H9 (cell line): ENCODE results near the gene ANP32B. TPM values are rescaled to one million over a fixed set of nuclear protein-coding genes. Genes with fewer than 3 reads are reported as not detected.

Source experiments
- DNase-seq: peaks from one replicate; pipeline ENCODE4 v3.0.0-alpha.2; 2017
- H2AFZ ChIP-seq: one replicate; pipeline ENCODE4 v1.6.1; 2013; ENCODE audit warnings: mild to moderate bottlenecking, low read length, control low read depth, moderate library complexity
- H2AK5ac ChIP-seq: 2 replicates; pipeline ENCODE4 v1.6.1; 2013; ENCODE audit warnings: low read length, control low read depth, mixed read lengths; ENCODE audit not compliant: insufficient read length
- H2BK120ac ChIP-seq: one replicate; pipeline ENCODE4 v1.6.1; 2013; ENCODE audit warnings: low read depth, mild to moderate bottlenecking, low read length, control low read depth, inconsistent platforms; ENCODE audit not compliant: poor library complexity, severe bottlenecking
- H2BK12ac ChIP-seq: 2 replicates; pipeline ENCODE4 v1.6.1; 2013; ENCODE audit warnings: low read length, control low read depth, mixed read lengths, low read depth; ENCODE audit not compliant: insufficient read length
- H2BK15ac ChIP-seq: 2 replicates; pipeline ENCODE4 v1.6.1; 2013; ENCODE audit warnings: low read depth, low read length, control low read depth
- H2BK20ac ChIP-seq: one replicate; pipeline ENCODE4 v1.6.1; 2013; ENCODE audit warnings: low read depth, mild to moderate bottlenecking, low read length, control low read depth, inconsistent platforms; ENCODE audit not compliant: poor library complexity, severe bottlenecking
- H2BK5ac ChIP-seq: 2 replicates; pipeline ENCODE4 v1.6.1; 2013; ENCODE audit warnings: low read length, control low read depth, mixed read lengths; ENCODE audit not compliant: insufficient read length
- H3K14ac ChIP-seq: 2 replicates; pipeline ENCODE4 v1.6.1; 2013; ENCODE audit warnings: low read length, control low read depth; ENCODE audit not compliant: insufficient read depth
- H3K18ac ChIP-seq: 2 replicates; pipeline ENCODE4 v1.6.1; 2013; ENCODE audit warnings: low read depth, mild to moderate bottlenecking, mixed read lengths, low read length, control low read depth; ENCODE audit not compliant: insufficient read length
- H3K23ac ChIP-seq: 2 replicates; pipeline ENCODE4 v1.6.1; 2013; ENCODE audit warnings: low read length, control low read depth, mixed read lengths, low read depth; ENCODE audit not compliant: insufficient read length
- H3K23me2 ChIP-seq: 2 replicates; pipeline ENCODE4 v1.6.1; 2013; ENCODE audit warnings: low read depth, mild to moderate bottlenecking, mixed read lengths, low read length, control low read depth; ENCODE audit not compliant: insufficient read length, poor library complexity, severe bottlenecking
- H3K27ac ChIP-seq: 2 replicates; pipeline ENCODE4 v1.5.1; 2013; ENCODE audit warnings: low read length, control low read depth, mixed read lengths, low read depth; ENCODE audit not compliant: insufficient read length
- H3K27me3 ChIP-seq: 2 replicates; pipeline ENCODE4 v1.6.1; 2013; ENCODE audit warnings: low read length, control low read depth, inconsistent platforms; ENCODE audit not compliant: insufficient read depth
- H3K4ac ChIP-seq: 2 replicates; pipeline ENCODE4 v1.6.1; 2013; ENCODE audit warnings: low read depth, mild to moderate bottlenecking, control low read depth, inconsistent platforms, low read length, moderate library complexity
- H3K4me1 ChIP-seq: 2 replicates; pipeline ENCODE4 v1.6.1; 2013; ENCODE audit warnings: low read length, control low read depth, inconsistent platforms; ENCODE audit not compliant: insufficient read depth
- H3K4me2 ChIP-seq: 2 replicates; pipeline ENCODE4 v1.6.1; 2013; ENCODE audit warnings: low read length, control low read depth, mixed read lengths; ENCODE audit not compliant: insufficient read length, insufficient read depth
- H3K56ac ChIP-seq: 2 replicates; pipeline ENCODE4 v1.6.1; 2013; ENCODE audit warnings: low read depth, mild to moderate bottlenecking, mixed read lengths, low read length, control low read depth; ENCODE audit not compliant: insufficient read length
- H3K79me1 ChIP-seq: 2 replicates; pipeline ENCODE4 v1.6.1; 2013; ENCODE audit warnings: low read depth, mild to moderate bottlenecking, moderate library complexity, low read length, control low read depth, inconsistent platforms; ENCODE audit not compliant: insufficient read depth, poor library complexity, severe bottlenecking
- H3K79me2 ChIP-seq: 2 replicates; pipeline ENCODE4 v1.6.1; 2013; ENCODE audit warnings: low read length, control low read depth, inconsistent platforms; ENCODE audit not compliant: insufficient read depth
- H3K9ac ChIP-seq: 2 replicates; pipeline ENCODE4 v1.6.1; 2013; ENCODE audit warnings: low read length, control low read depth, mixed read lengths; ENCODE audit not compliant: insufficient read length; ENCODE audit errors: extremely low read depth
- H3K9me3 ChIP-seq: one replicate; pipeline ENCODE4 v1.6.1; 2013; ENCODE audit warnings: low read depth, low read length, inconsistent platforms; ENCODE audit not compliant: control insufficient read depth
- H3T11ph ChIP-seq: one replicate; pipeline ENCODE4 v1.6.1; 2013; ENCODE audit warnings: mild to moderate bottlenecking, low read length, control low read depth, inconsistent platforms
- H4K20me1 ChIP-seq: one replicate; pipeline ENCODE4 v1.6.1; 2013; ENCODE audit not compliant: control insufficient read depth, insufficient read length, insufficient read depth
- H4K5ac ChIP-seq: 2 replicates; pipeline ENCODE4 v1.6.1; 2013; ENCODE audit warnings: low read depth, mild to moderate bottlenecking, mixed read lengths, low read length, control low read depth; ENCODE audit not compliant: insufficient read length
- H4K8ac ChIP-seq: replicated peaks from 2 replicates; pipeline ENCODE4 v1.6.1; 2013; ENCODE audit warnings: low read length, control low read depth, mixed read lengths, low read depth; ENCODE audit not compliant: insufficient read length
- H4K91ac ChIP-seq: 2 replicates; pipeline ENCODE4 v1.6.1; 2013; ENCODE audit warnings: low read depth, mild to moderate bottlenecking, moderate library complexity, mixed read lengths, low read length, control low read depth; ENCODE audit not compliant: insufficient read length
- H3K27ac Mint-ChIP-seq, 3 experiments: 2 replicates in 2 of 3; 3 replicates in 1 of 3; pipeline ENCODE4 v1.8.0; 2020 to 2021; ENCODE audit warnings: mixed read lengths in 3 of 3, mild to moderate bottlenecking in 1 of 3, moderate library complexity in 1 of 3
- H3K27me3 Mint-ChIP-seq: 2 replicates; pipeline ENCODE4 v1.8.0; 2021; ENCODE audit warnings: low read depth, mild to moderate bottlenecking, moderate library complexity, mixed read lengths
- H3K36me3 Mint-ChIP-seq, 3 experiments: 2 replicates in 2 of 3; 3 replicates in 1 of 3; pipeline ENCODE4 v1.8.0; 2020 to 2021; ENCODE audit warnings: low read depth in 3 of 3, mixed read lengths in 3 of 3; ENCODE audit not compliant: insufficient read depth in 1 of 3
- H3K4me1 Mint-ChIP-seq, 2 experiments: 2 replicates each; pipeline ENCODE4 v1.8.0; 2020; ENCODE audit warnings: mixed read lengths in 2 of 2
- H3K4me3 Mint-ChIP-seq, 2 experiments: 2 replicates in 1 of 2; 3 replicates in 1 of 2; pipeline ENCODE4 v1.8.0; 2020 to 2021; ENCODE audit warnings: mild to moderate bottlenecking in 2 of 2, mixed read lengths in 2 of 2, moderate library complexity in 1 of 2
- H3K9me3 Mint-ChIP-seq, 2 experiments: 2 replicates in 1 of 2; 3 replicates in 1 of 2; pipeline ENCODE4 v1.8.0; 2020; ENCODE audit warnings: mild to moderate bottlenecking in 2 of 2, mixed read lengths in 2 of 2, moderate library complexity in 1 of 2
- CTCF ChIP-seq: fragments of 200-600 bp; sonication (generic); conservative IDR thresholded peaks from 3 replicates; pipeline ENCODE4 v1.8.0; 2021; ENCODE audit warnings: antibody characterized with exemption, mild to moderate bottlenecking
- WGBS: extraction: QIAGEN DNeasy Blood & Tissue Kit; methylation state at CpG from one replicate; pipeline ENCODE4 v1.1.7; 2013; ENCODE audit warnings: missing lambda C conversion rate, low lambda C conversion rate, mixed read lengths; ENCODE audit not compliant: insufficient read length; ENCODE audit errors: extremely low coverage; 5-methylcytosine and 5-hydroxymethylcytosine counted together
- total RNA-seq: library from RNA; stranded (reverse); gene quantifications from 2 replicates; pipeline ENCODE4 v1.2.1, GENCODE V29; 2021

ANP32B gene
- total RNA-seq, 1 experiment from 2014 or later, result 91.6 TPM

DNA sequence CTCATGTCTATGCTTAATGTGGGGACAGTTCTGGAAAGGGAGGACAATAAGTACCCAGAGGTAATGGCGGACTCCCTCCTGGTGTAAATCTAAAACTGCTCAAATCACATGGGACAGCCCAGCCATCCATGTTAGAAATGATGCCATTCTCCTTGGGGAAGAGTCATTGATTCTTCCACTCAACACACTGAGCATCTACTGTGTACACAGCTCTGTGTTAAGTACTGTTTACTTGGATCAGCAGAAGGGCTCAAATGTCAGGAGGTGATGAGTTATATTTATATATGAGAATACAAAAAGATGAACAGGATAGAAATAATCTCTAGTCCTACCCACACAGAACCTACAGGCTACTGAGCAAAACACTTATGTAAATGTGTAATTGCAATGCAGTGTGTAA, 41.6 kb downstream of the ANP32B start:
- H2BK15ac ChIP-seq, result no peak overlapping the region
- no peak overlapping the region for H3K14ac ChIP-seq
- H3K4ac ChIP-seq, result no peak overlapping the region
- H4K8ac ChIP-seq, result no peak overlapping the region
- H4K20me1 ChIP-seq, result no peaks in the 10 kb centered on the region
- Mint-ChIP-seq H3K27ac (peak overlapping the region in 1 of 3 experiments; percentile 2; a peak in 1 of 7 replicates), H3K36me3 (no peaks in the 10 kb centered on the region; a peak in 1 of 7 replicates), H3K27me3 (no peaks in the 10 kb centered on the region), H3K4me1 (no peaks in the 10 kb centered on the region), H3K9me3 (no peaks in the 10 kb centered on the region), H3K4me3 (no peak overlapping the region)
- no peak overlapping the region for H3K23ac ChIP-seq
- TF ChIP-seq CTCF, result no peak
- no peak overlapping the region for H2BK20ac ChIP-seq
- WGBS, result no CpG with 5 or more reads among the region's 1 CpG
- H3K79me1 ChIP-seq, result no peaks in the 10 kb centered on the region
- H2BK12ac ChIP-seq, result no peak overlapping the region
- H3K27ac ChIP-seq, result no peak overlapping the region
- no peak overlapping the region for H2AK5ac ChIP-seq
- no peaks in the 10 kb centered on the region for H3K79me2 ChIP-seq
- no peaks in the 10 kb centered on the region for H3K9me3 ChIP-seq
- H3T11ph ChIP-seq, result no peak overlapping the region
- no peak overlapping the region for H2BK5ac ChIP-seq
- no peak overlapping the region for H2AFZ ChIP-seq
- H3K56ac ChIP-seq, result no peak overlapping the region
- no peaks in the 10 kb centered on the region for H3K23me2 ChIP-seq
- no peak overlapping the region for H3K18ac ChIP-seq
- H3K27me3 ChIP-seq, result no peaks in the 10 kb centered on the region
- no peaks in the 10 kb centered on the region for H3K4me1 ChIP-seq
- no peak overlapping the region for H3K9ac ChIP-seq
- H4K91ac ChIP-seq, result no peak overlapping the region
- no peak for DNase-seq
- no peak overlapping the region for H3K4me2 ChIP-seq
- no peak overlapping the region for H2BK120ac ChIP-seq
- H4K5ac ChIP-seq, result no peak overlapping the region
